Nephron progenitor cell (in vitro differentiated cells): ENCODE data around the gene ADGRG4.

Experiments used
- DNase-seq: peaks from one replicate; pipeline ENCODE4 v3.0.0; 2021
- H3K27ac Mint-ChIP-seq: 2 replicates; pipeline ENCODE4 v1.8.0; 2021; ENCODE audit warnings: mild to moderate bottlenecking, moderate library complexity, mixed read lengths
- H3K27me3 Mint-ChIP-seq: 2 replicates; pipeline ENCODE4 v1.8.0; 2021; ENCODE audit warnings: mild to moderate bottlenecking, low read depth, mixed read lengths; ENCODE audit not compliant: poor library complexity
- H3K36me3 Mint-ChIP-seq: 2 replicates; pipeline ENCODE4 v1.8.0; 2021; ENCODE audit warnings: low read depth, mixed read lengths
- H3K4me1 Mint-ChIP-seq: 2 replicates; pipeline ENCODE4 v1.8.0; 2021; ENCODE audit warnings: mixed read lengths
- H3K4me3 Mint-ChIP-seq: 2 replicates; pipeline ENCODE4 v1.8.0; 2021; ENCODE audit warnings: mild to moderate bottlenecking, moderate library complexity, mixed read lengths
- H3K9me3 Mint-ChIP-seq: 2 replicates; pipeline ENCODE4 v1.8.0; 2021; ENCODE audit warnings: mild to moderate bottlenecking, moderate library complexity, mixed read lengths
- TF ChIP-seq, protein P1 (sequence below): fragments of 200-600 bp; sonication (generic); IDR thresholded peaks from 2 replicates; pipeline ENCODE4 v1.5.0; 2021; ENCODE audit warnings: antibody characterized with exemption

ADGRG4 gene

DNA sequence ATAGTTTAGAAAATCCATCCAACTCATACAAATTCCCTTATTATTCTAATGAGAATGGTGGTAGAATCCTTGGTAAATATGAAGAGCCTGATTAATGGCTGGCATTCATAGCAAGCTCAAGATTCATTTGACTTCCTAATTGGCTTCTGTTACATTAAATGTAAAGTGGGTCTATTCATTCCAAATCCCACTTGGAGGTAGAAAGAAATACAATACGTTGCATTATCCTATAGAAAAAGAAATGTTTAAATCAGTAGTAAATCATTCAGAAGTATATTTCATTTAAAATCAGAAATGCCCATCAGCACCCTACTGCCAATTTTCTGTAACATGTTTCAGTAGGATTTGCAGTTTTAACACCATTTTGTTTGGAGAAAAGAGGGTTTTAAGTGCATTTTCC is 6.7 kb downstream of the ADGRG4 start:
- TF ChIP-seq, protein P1, sequence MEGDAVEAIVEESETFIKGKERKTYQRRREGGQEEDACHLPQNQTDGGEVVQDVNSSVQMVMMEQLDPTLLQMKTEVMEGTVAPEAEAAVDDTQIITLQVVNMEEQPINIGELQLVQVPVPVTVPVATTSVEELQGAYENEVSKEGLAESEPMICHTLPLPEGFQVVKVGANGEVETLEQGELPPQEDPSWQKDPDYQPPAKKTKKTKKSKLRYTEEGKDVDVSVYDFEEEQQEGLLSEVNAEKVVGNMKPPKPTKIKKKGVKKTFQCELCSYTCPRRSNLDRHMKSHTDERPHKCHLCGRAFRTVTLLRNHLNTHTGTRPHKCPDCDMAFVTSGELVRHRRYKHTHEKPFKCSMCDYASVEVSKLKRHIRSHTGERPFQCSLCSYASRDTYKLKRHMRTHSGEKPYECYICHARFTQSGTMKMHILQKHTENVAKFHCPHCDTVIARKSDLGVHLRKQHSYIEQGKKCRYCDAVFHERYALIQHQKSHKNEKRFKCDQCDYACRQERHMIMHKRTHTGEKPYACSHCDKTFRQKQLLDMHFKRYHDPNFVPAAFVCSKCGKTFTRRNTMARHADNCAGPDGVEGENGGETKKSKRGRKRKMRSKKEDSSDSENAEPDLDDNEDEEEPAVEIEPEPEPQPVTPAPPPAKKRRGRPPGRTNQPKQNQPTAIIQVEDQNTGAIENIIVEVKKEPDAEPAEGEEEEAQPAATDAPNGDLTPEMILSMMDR, result no peak
- Mint-ChIP-seq H3K27ac (no peak overlapping the region), H3K27me3 (peaks cover 12% of the 10 kb centered on the region), H3K9me3 (peaks cover 31% of the 10 kb centered on the region), H3K36me3 (no peaks in the 10 kb centered on the region), H3K4me1 (no peaks in the 10 kb centered on the region), H3K4me3 (no peak overlapping the region)
- no peak for DNase-seq

DNA sequence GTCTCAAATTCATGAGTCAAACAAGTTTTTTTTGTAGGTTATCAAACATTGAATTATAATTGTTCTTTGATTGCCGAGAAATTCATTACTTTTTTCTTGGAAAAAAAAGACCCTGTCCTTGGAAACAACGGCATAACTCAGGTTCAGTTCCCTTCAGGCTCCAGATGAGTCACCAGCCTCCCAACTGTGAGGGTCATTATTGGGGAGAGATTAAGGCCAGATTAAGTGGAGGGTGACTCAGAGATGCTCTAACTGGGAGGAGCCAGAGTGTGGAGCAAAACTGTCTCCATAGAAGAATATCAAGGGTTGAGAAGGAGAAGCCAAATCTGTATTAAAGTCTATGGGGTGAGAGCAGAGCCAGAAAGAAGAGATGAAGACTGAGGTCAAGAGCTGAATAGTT is 9.6 kb downstream of the ADGRG4 start:
- Mint-ChIP-seq H3K4me1 (no peaks in the 10 kb centered on the region), H3K4me3 (no peak overlapping the region), H3K27ac (peak overlapping the region; percentile 5), H3K36me3 (no peaks in the 10 kb centered on the region), H3K9me3 (peaks cover 25% of the 10 kb centered on the region), H3K27me3 (peaks cover 9% of the 10 kb centered on the region)
- DNase-seq, result no peak
- TF ChIP-seq, protein P1, result no peak

DNA sequence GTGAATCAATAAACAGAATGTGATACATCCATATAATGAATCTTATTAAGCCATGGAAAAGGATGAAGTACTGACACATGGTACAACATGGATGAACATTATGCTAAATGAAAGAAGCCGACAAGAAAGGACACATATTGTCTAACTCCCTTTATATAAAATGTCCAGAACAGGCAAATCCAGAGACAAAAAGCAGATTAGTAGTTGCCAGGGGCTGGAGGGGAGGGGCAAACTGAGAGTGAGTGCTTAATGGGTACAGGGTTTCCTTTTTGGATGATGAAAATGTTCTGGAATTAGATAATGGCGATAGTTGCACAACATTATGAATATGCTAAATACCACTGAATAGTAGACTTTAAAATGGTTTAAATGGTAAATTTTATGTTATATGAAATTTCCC is 17.4 kb downstream of the ADGRG4 start:
- TF ChIP-seq, protein P1, result no peak
- Mint-ChIP-seq H3K4me1 (no peaks in the 10 kb centered on the region), H3K27me3 (no peaks in the 10 kb centered on the region), H3K4me3 (no peak overlapping the region), H3K36me3 (no peaks in the 10 kb centered on the region), H3K9me3 (peaks cover 22% of the 10 kb centered on the region), H3K27ac (no peak overlapping the region)
- DNase-seq, result no peak

DNA sequence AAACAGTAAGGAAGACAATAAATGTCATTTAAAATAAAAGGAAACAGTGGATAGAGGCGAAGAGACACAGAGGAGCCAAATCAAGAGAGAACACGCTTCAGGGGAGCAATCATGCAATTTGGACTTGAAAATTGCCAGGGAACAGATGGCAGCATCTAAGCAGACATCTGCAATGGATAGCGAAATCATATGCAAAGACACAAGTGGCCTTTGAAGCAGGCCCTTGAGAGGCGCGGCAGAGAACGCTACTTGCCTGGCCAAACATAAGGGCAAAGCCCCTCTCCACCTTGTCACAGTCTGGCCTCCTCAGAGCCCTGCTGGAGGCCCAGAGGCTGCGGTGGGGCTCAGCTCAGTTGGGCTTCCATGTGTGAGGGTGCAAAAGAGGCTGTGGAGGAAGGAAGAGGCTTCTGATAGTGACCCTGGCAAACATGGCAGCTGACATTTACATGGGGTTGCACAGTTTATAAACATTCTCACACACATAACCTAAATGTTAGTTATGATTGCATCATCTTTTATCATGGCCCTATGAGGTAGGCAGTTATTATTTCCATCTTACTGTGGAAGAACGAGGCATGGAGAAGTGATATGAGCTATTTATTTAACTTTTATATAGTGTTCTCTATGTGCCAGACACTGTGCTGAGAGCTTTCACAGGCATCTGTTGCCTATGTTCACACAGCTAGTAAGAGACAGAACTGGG is 18.3 kb downstream of the ADGRG4 start:
- H3K4me1 Mint-ChIP-seq, result no peaks in the 10 kb centered on the region
- no peak overlapping the region for H3K4me3 Mint-ChIP-seq
- no peak for DNase-seq
- TF ChIP-seq, protein P1, result no peak
- no peak overlapping the region for H3K27ac Mint-ChIP-seq
- H3K27me3 Mint-ChIP-seq, result no peaks in the 10 kb centered on the region
- peaks cover 29% of the 10 kb centered on the region for H3K9me3 Mint-ChIP-seq
- H3K36me3 Mint-ChIP-seq, result no peaks in the 10 kb centered on the region

DNA sequence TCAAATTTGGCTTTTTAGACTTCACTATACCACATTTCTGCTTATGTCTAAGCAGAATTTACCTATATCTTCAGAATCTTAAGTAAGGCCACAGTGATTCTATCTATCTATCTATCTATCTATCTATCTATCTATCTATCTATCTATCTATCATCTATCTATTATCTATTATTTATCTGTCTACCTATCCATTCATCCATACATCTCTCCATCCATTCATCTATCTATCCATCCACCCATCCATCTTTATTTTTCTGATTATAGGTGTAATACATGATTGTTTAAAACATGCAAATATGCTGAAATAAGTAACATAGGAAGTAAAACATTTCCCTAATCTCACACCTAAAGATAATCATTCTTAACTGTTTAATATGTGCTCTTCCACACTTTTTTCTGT is 18.8 kb downstream of the ADGRG4 start:
- Mint-ChIP-seq H3K9me3 (peaks cover 29% of the 10 kb centered on the region), H3K27me3 (no peaks in the 10 kb centered on the region), H3K36me3 (no peaks in the 10 kb centered on the region), H3K27ac (no peak overlapping the region), H3K4me3 (no peak overlapping the region), H3K4me1 (no peaks in the 10 kb centered on the region)
- TF ChIP-seq, protein P1, result no peak
- no peak for DNase-seq

DNA sequence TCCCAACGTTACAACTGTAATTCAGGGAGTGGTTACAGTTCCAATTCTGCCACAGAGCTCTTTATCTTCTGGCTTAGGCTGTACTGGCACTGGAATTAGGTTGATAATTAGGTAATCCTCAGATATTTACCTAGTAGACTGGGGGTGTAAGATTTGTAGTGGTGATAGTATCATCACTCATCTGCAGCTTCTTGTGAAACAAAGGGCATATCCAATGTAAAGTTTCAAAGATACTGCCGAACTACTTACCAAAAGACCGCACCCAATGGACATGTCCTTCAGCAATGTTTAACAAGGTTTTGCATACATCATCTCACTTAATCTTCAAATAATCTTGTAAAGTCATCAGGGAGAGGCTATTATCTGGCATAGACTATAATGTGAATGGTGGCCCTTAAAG is 20.8 kb downstream of the ADGRG4 start:
- no peak for DNase-seq
- no peaks in the 10 kb centered on the region for H3K4me1 Mint-ChIP-seq
- no peak overlapping the region for H3K27ac Mint-ChIP-seq
- H3K27me3 Mint-ChIP-seq, result no peaks in the 10 kb centered on the region
- TF ChIP-seq, protein P1, result no peak
- H3K36me3 Mint-ChIP-seq, result no peaks in the 10 kb centered on the region
- H3K4me3 Mint-ChIP-seq, result no peak overlapping the region
- peaks cover 30% of the 10 kb centered on the region for H3K9me3 Mint-ChIP-seq
